ENCODE results near the gene MAP4K3. TPM values are rescaled to one million over a fixed set of nuclear protein-coding genes. Genes with fewer than 3 reads are reported as not detected.

Gene MAP4K3
- total and polyA plus RNA-seq, 2 of the 8 experiments (the other 6 are each of a cell fraction or from before 2014, with no cell fraction given): 11.4 to 63.0 TPM

DNA sequence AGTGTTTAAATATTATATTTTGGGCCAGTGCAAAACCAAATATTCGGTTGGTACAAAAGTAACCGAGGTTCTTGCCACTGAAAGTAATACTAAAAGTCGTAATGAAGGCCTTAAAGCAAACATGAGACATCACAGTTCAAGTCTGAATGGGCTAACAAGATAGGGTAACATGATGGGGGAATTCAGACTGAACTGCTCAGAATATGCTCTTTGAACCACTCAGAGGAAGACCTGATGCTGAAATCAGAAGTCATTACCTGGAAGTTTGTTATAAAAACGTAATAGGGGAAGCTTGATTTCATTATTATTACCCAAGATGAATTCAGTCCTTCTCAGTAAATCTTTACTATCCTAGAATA lies 219.9 kb downstream of the MAP4K3 start:
- Histone ChIP-seq H3K23ac (ENCODE audit: insufficient read length) (no peak overlapping the region), H3K27ac (ENCODE audit: low read depth, low read length) (no peak overlapping the region), H3K79me2 (ENCODE audit: control insufficient read depth in 1 of 2, insufficient read depth in 2 of 2, low read length in 2 of 2) (no peaks in the 10 kb centered on the region), H3K36me3 (ENCODE audit: control insufficient read depth in 2 of 4, insufficient read depth in 4 of 4, low read length in 3 of 4) (no peaks in the 10 kb centered on the region), H3K4ac (replicated peaks; ENCODE audit: insufficient read length, low read depth, low read length) (no peak overlapping the region), H2AK5ac (ENCODE audit: low read depth, low read length) (no peak overlapping the region), H3K18ac (ENCODE audit: extremely low read depth, low read length) (no peak overlapping the region), H3K4me3 (ENCODE audit: extremely low read depth in 1 of 4, insufficient read depth in 2 of 4, low read depth in 3 of 4, low read length in 4 of 4) (no peak overlapping the region), H4K91ac (replicated peaks; ENCODE audit: insufficient read length, low read length) (no peak overlapping the region), H4K20me1 (replicated peaks in 1 of 2; ENCODE audit: control insufficient read depth in 1 of 2, insufficient read depth in 2 of 2, low read length in 2 of 2) (no peaks in the 10 kb centered on the region), H3K9me3 (ENCODE audit: insufficient read depth in 2 of 2, low read depth in 1 of 2, low read length in 1 of 2) (no peaks in the 10 kb centered on the region), H4K8ac (ENCODE audit: extremely low read depth, insufficient read depth, low read length) (no peak overlapping the region), H3K27me3 (replicated peaks in 1 of 4; ENCODE audit: control insufficient read depth in 3 of 4, extremely low read depth in 1 of 4, insufficient read depth in 3 of 4, low read length in 3 of 4) (no peaks in the 10 kb centered on the region), H3K23me2 (ENCODE audit: low read depth, low read length) (no peaks in the 10 kb centered on the region), H2BK120ac (replicated peaks; ENCODE audit: low read depth, low read length) (no peak overlapping the region), H2BK15ac (ENCODE audit: low read length) (no peak overlapping the region), H2BK12ac (ENCODE audit: low read depth, low read length) (no peak overlapping the region), H3K56ac (replicated peaks; ENCODE audit: insufficient read length, low read depth, low read length) (no peak overlapping the region), H2BK20ac (ENCODE audit: low read length) (no peak overlapping the region), H2AFZ (ENCODE audit: low read length) (no peak overlapping the region), H3K4me1 (replicated peaks in 1 of 4; ENCODE audit: control insufficient read depth in 3 of 4, insufficient read depth in 4 of 4, low read length in 3 of 4) (no peaks in the 10 kb centered on the region; a peak in 3 of 7 replicates), H2BK5ac (ENCODE audit: low read depth, low read length) (no peak overlapping the region), H3K4me2 (ENCODE audit: insufficient read depth in 1 of 2, low read depth in 2 of 2, low read length in 2 of 2) (no peak overlapping the region), H4K5ac (ENCODE audit: insufficient read length, low read depth, low read length) (no peak overlapping the region), H3K14ac (ENCODE audit: insufficient read length) (no peak overlapping the region), H3K9ac (replicated peaks in 1 of 4; ENCODE audit: extremely low read depth in 1 of 4, low read depth in 3 of 4, low read length in 3 of 4) (no peak overlapping the region), H3K79me1 (ENCODE audit: low read depth, low read length) (no peaks in the 10 kb centered on the region)
- ChIA-PET CTCF (ENCODE audit: partially characterized antibody) (interaction anchor here (6.1 kb wide), 1 partner anchor 12 kb away, joined by 38 read pairs; no protein-coding TSS in a partner anchor), POLR2A (ENCODE audit: partially characterized antibody) (no interaction called here)
- DNase-seq (ENCODE audit: low read depth in 1 of 2, low spot score in 2 of 2) (no peak), FAIRE-seq (no peak)
- TF ChIP-seq POLR2AphosphoS5 (IDR thresholded peaks at IDR 0.05; ENCODE audit: low read depth, low read length) (no peak), GTF2F1 (IDR thresholded peaks at IDR 0.05; ENCODE audit: borderline replicate concordance, low read depth, low read length) (no peak), SRF (IDR thresholded peaks at IDR 0.05; ENCODE audit: low read depth, low read length) (no peak), CEBPB (IDR thresholded peaks at IDR 0.05; ENCODE audit: low read depth, low read length) (no peak), KDM4A (IDR thresholded peaks at IDR 0.05; ENCODE audit: low read depth, low read length, severe bottlenecking) (no peak)
- 82% methylated on average over 4 of the region's 4 CpGs; no CpG with 5 or more reads in 1 of the 2 experiments for WGBS, 2 experiments (ENCODE audit: extremely low coverage in 1 of 2, insufficient coverage in 1 of 2, insufficient read length in 1 of 2, insufficient replicate concordance in 2 of 2, low coverage in 1 of 2, low lambda C conversion rate in 2 of 2, missing lambda C conversion rate in 1 of 2)
